DLD1 (cell line): ENCODE measurements around the gene MMAB.

Source experiments
- in situ Hi-C: cut with HindIII; loops from 2 replicates; pipeline ENCODE4 v1.10.0; 2017; ENCODE audit warnings: low sequenced_read_pairs

MMAB gene

GRCh38 chr12:109541413-109541726 lies 31.9 kb downstream of the MMAB start:
- in situ Hi-C loops, result no loop called here

GRCh38 chr12:109540526-109541412 lies 32.5 kb downstream of the MMAB start:
- in situ Hi-C loops, result no loop called here

- in situ Hi-C loops, result no loop called here
Observed at GRCh38 chr12:109539508-109539907, 33.8 kb downstream of the MMAB start.

- in situ Hi-C loops, result no loop called here
Observed at GRCh38 chr12:109538191-109538863, 35.0 kb downstream of the MMAB start.

- in situ Hi-C loops, result no loop called here
Observed at GRCh38 chr12:109537136-109537535, 36.2 kb downstream of the MMAB start.

- in situ Hi-C loops, result no loop called here
Observed at GRCh38 chr12:109535863-109536250, 37.4 kb downstream of the MMAB start.

- in situ Hi-C loops, result no loop called here
Observed at GRCh38 chr12:109535231-109535862, 38.0 kb downstream of the MMAB start.

- in situ Hi-C loops, result no loop called here
Observed at GRCh38 chr12:109534456-109534855, 38.8 kb downstream of the MMAB start.

GRCh38 chr12:109533487-109533740 lies 39.9 kb downstream of the MMAB start:
- in situ Hi-C loops, result no loop called here

GRCh38 chr12:109532721-109533486 lies 40.4 kb downstream of the MMAB start:
- in situ Hi-C loops, result no loop called here

GRCh38 chr12:109531411-109531810 lies 41.9 kb downstream of the MMAB start:
- in situ Hi-C loops, result no loop called here

- in situ Hi-C loops, result no loop called here
Observed at GRCh38 chr12:109529691-109530640, 43.3 kb downstream of the MMAB start.

GRCh38 chr12:109527489-109528123 lies 45.7 kb downstream of the MMAB start:
- in situ Hi-C loops, result no loop called here

GRCh38 chr12:109525279-109525585 lies 48.1 kb downstream of the MMAB start:
- in situ Hi-C loops, result no loop called here

- in situ Hi-C loops, result no loop called here
Observed at GRCh38 chr12:109524466-109525278, 48.6 kb downstream of the MMAB start.

GRCh38 chr12:109523504-109523903 lies 49.8 kb downstream of the MMAB start:
- in situ Hi-C loops, result no loop called here

GRCh38 chr12:109523071-109523470 lies 50.2 kb downstream of the MMAB start:
- in situ Hi-C loops, result no loop called here

- in situ Hi-C loops, result no loop called here
Observed at GRCh38 chr12:109521831-109522230, 51.5 kb downstream of the MMAB start.

GRCh38 chr12:109519787-109520186 lies 53.5 kb downstream of the MMAB start:
- in situ Hi-C loops, result no loop called here
